ENCODE results near the gene OR1E1.
"Not testable (repeated sequence)": the region's sequence is repeated elsewhere in the genome, so short reads cannot be mapped to it uniquely, and the experiment has no call there.

OR1E1 gene

GRCh38 chr17:3398310-3398709 is at the start of gene OR1E1:
Gene OR1E1, minus strand, starts transcription at chr17:3398410. Its CDS starts 0 bp downstream, at chr17:3398410.
- no peak for DNase-seq

GRCh38 chr17:3447625-3448024 is 49.4 kb upstream of the OR1E1 start:
- no peak for DNase-seq

GRCh38 chr17:3440451-3440850 is 42.2 kb upstream of the OR1E1 start:
- DNase-seq: no peak

GRCh38 chr17:3438368-3438767 is 40.2 kb upstream of the OR1E1 start:
- no peak for DNase-seq

- no peak for DNase-seq
Observed at GRCh38 chr17:3433741-3434140, 35.5 kb upstream of the OR1E1 start, which contains the start of gene OR1E2. Gene OR1E2, minus strand, starts transcription at chr17:3433841. Its CDS starts 0 bp downstream, at chr17:3433841.

GRCh38 chr17:3433215-3433614 is 35.0 kb upstream of the OR1E1 start:
- DNase-seq: not testable (repeated sequence)

GRCh38 chr17:3418222-3418621 is 20.0 kb upstream of the OR1E1 start:
- no peak for DNase-seq

- DNase-seq: no peak
Observed at GRCh38 chr17:3415610-3416009, 17.4 kb upstream of the OR1E1 start.

GRCh38 chr17:3412216-3412615 is 14.0 kb upstream of the OR1E1 start:
- not testable (repeated sequence) for DNase-seq

- DNase-seq: no peak
Observed at GRCh38 chr17:3411070-3411469, 12.9 kb upstream of the OR1E1 start, which contains the start of gene OR3A3. Gene OR3A3, plus strand, starts transcription at chr17:3411370.

- DNase-seq: not testable (repeated sequence)
Observed at GRCh38 chr17:3403856-3404255, 5.6 kb upstream of the OR1E1 start.

GRCh38 chr17:3401786-3402185 is 3.6 kb upstream of the OR1E1 start:
- DNase-seq: no peak

- DNase-seq: no peak
Observed at GRCh38 chr17:3400055-3400454, 1.8 kb upstream of the OR1E1 start.

GRCh38 chr17:3397801-3398200 is 409 bp downstream of the OR1E1 start:
- not testable (repeated sequence) for DNase-seq

GRCh38 chr17:3389791-3390190 is 8.4 kb downstream of the OR1E1 start:
- no peak for DNase-seq

- DNase-seq: no peak
Observed at GRCh38 chr17:3385869-3386816, 12.1 kb downstream of the OR1E1 start, which contains the start of gene OR3A2. Gene OR3A2, minus strand, starts transcription at chr17:3386308.

- no peak for DNase-seq
Observed at GRCh38 chr17:3381957-3382356, 16.3 kb downstream of the OR1E1 start.

- no peak for DNase-seq
Observed at GRCh38 chr17:3378321-3378720, 19.9 kb downstream of the OR1E1 start.

- DNase-seq: not testable (repeated sequence)
Observed at GRCh38 chr17:3371167-3371566, 27.0 kb downstream of the OR1E1 start.

Measured in NCI-H146 (cell line).